Pancreas (tissue), 10 donors: ENCODE results near the gene SSX2B. TPM values are rescaled to one million over a fixed set of nuclear protein-coding genes. Genes with fewer than 3 reads are reported as not detected.
"Not testable (repeated sequence)": the region's sequence is repeated elsewhere in the genome, so short reads cannot be mapped to it uniquely, and the experiment has no call there.

Experiments used
- ATAC-seq, 4 donors: fragments of 200-7000 bp; cut with Tn5 transposase; one replicate each; pipeline versions ENCODE4 v1.8.0 to v1.9.1; 2020; ENCODE audit warnings: mild to moderate bottlenecking in 4 of 4, moderate library complexity in 4 of 4
- DNase-seq, 6 donors: peaks; one replicate each; pipeline ENCODE4 v3.0.0-alpha.2; 2020
- FAIRE-seq: peaks from 2 replicates; lab custom pipeline; 2012; peaks lifted over from hg19 to GRCh38; lab: Jason Lieb, UNC
- H3K27ac ChIP-seq, 4 donors: fragments of 200-600 bp; sonication (generic); 1 replicate in 3 of 4; 2 replicates in 1 of 4; pipeline versions ENCODE4 v1.5.0 to v1.8.0; 2020
- H3K27me3 ChIP-seq, 4 donors: fragments of 200-600 bp; one replicate each; pipeline ENCODE4 v1.8.0; 2021
- H3K36me3 ChIP-seq, 3 donors: fragments of 200-600 bp; sonication (generic) in 1 of 3; one replicate each; pipeline versions ENCODE4 v1.5.0 to v1.8.0; 2020 to 2021
- H3K4me1 ChIP-seq, 3 donors: fragments of 200-600 bp; one replicate each; pipeline ENCODE4 v1.8.0; 2021
- H3K4me3 ChIP-seq, 4 donors: fragments of 200-600 bp; sonication (generic) in 2 of 4; one replicate each; pipeline versions ENCODE4 v1.5.0 to v1.8.0; 2020 to 2021
- H3K9me3 ChIP-seq, 4 donors: fragments of 200-600 bp; one replicate each; pipeline ENCODE4 v1.8.0; 2021
- WGBS, 2 donors: extraction: QIAGEN DNeasy Blood & Tissue Kit; methylation state at CpG; one replicate each; pipeline ENCODE4 v1.1.7; 2013; 5-methylcytosine and 5-hydroxymethylcytosine counted together
- intact Hi-C, 3 donors: fragments of 100-400 bp; cut with DNase I; formaldehyde crosslinking; loops; one replicate each; pipeline versions ENCODE4 v1.11.1 to v1.14.2; 2022
- polyA plus RNA-seq, 2 donors: library from polyadenylated mRNA; stranded (reverse); fragments of 200-250 nt; gene quantifications; one replicate each; pipeline ENCODE4 v1.2.3, GENCODE V29; 2013
- total RNA-seq, 6 donors: library from RNA; stranded (reverse); fragmentation: NEBNext Ultra II Directional in 4 of 6; extraction: Animal tissue kit (Norgen Biotek cat#: 25700) in 4 of 6; gene quantifications; one replicate each; pipeline versions ENCODE4 v1.2.1 to v1.2.4, GENCODE V29; 2021 to 2023
- donor health status: healthy with polysubstance abuse.
- donor health status: DM: no; HTN: no; CAD: no; lungs with moderate emphysema.
- donor health status: DM: no; HTN: no; CAD: no.
- donor health status: control.
- donor health status: control.
- donor health status: Bipolar disorder and iron deficiency.
- donor health status: DM: yes; HTN: yes; CAD: no.
- donor health status: DM: no; HTN: no; CAD: no.
- donor health status: DM: no; HTN: no; CAD: no.
- donor health status: DM: yes; HTN: yes; CAD: no.

The SSX2B gene
- total RNA-seq (not detected), polyA plus RNA-seq (not detected)

- H3K27me3 ChIP-seq, H3K4me3 ChIP-seq, intact Hi-C loops, H3K27ac ChIP-seq, H3K4me1 ChIP-seq, DNase-seq, FAIRE-seq, H3K36me3 ChIP-seq, H3K9me3 ChIP-seq, ATAC-seq: not testable (repeated sequence)
- WGBS, 2 donors = no CpG with 5 or more reads among the region's 13 CpGs
Measured at GRCh38 chrX:52750952-52751351, at the start of gene SSX2B. TSS of gene SSX2B (plus strand) at chrX:52751252. CDS start at chrX:52752681, 1,429 bp downstream.

- DNase-seq, H3K9me3 ChIP-seq, H3K27me3 ChIP-seq, ATAC-seq, H3K4me1 ChIP-seq, H3K4me3 ChIP-seq, H3K36me3 ChIP-seq, FAIRE-seq, H3K27ac ChIP-seq, intact Hi-C loops: not testable (repeated sequence)
- no CpG with 5 or more reads among the region's 13 CpGs for WGBS, 2 donors
Measured at GRCh38 chrX:52707078-52707477, 44.0 kb upstream of the SSX2B start, which contains the start of gene SSX2. TSS of gene SSX2 (minus strand) at chrX:52707178. CDS start at chrX:52705749, 1,429 bp downstream.

- WGBS, 2 donors = 83% methylated on average over 2 of the region's 5 CpGs; no CpG with 5 or more reads in 1 of the 2 donors
- DNase-seq, ATAC-seq, H3K27ac ChIP-seq, H3K4me3 ChIP-seq, intact Hi-C loops, FAIRE-seq, H3K9me3 ChIP-seq, H3K4me1 ChIP-seq, H3K27me3 ChIP-seq, H3K36me3 ChIP-seq: not testable (repeated sequence)
Measured at GRCh38 chrX:52765983-52766382, 14.9 kb downstream of the SSX2B start.

GRCh38 chrX:52773504-52773903 is 22.5 kb downstream of the SSX2B start:
- H3K4me3 ChIP-seq, intact Hi-C loops, H3K36me3 ChIP-seq, FAIRE-seq, H3K27me3 ChIP-seq, H3K4me1 ChIP-seq, ATAC-seq, H3K9me3 ChIP-seq, DNase-seq, H3K27ac ChIP-seq: not testable (repeated sequence)
- 60 to 76% methylated on average over 8 of the region's 11 CpGs for WGBS, 2 donors

GRCh38 chrX:52797327-52797726 is 46.3 kb downstream of the SSX2B start, which contains the start of gene SPANXN5:
TSS of gene SPANXN5 (minus strand) at chrX:52797427. CDS start at chrX:52797348, 79 bp downstream.
- H3K9me3 ChIP-seq, DNase-seq, FAIRE-seq, H3K4me1 ChIP-seq, H3K27ac ChIP-seq, intact Hi-C loops, ATAC-seq, H3K4me3 ChIP-seq, H3K36me3 ChIP-seq: not testable (repeated sequence)
- 70 to 87% methylated on average over 2 of the region's 2 CpGs for WGBS, 2 donors
- H3K27me3 ChIP-seq = peaks cover 0 to 10% (median 0%) of the 10 kb centered on the region in 4 donors

GRCh38 chrX:52804876-52805275 is 53.8 kb downstream of the SSX2B start:
- intact Hi-C loops, ATAC-seq, H3K4me1 ChIP-seq, H3K36me3 ChIP-seq, H3K9me3 ChIP-seq, H3K27me3 ChIP-seq, H3K27ac ChIP-seq, FAIRE-seq, DNase-seq, H3K4me3 ChIP-seq: not testable (repeated sequence)
- 58 to 59% methylated on average over 2 of the region's 2 CpGs for WGBS, 2 donors

Other genes with a start within 250 kb of the SSX2B start
- under 1 TPM in 1 of 6 donors, not detected in 5; 0.38 TPM for gene XAGE1B, start 234.2 kb upstream of the SSX2B start, total RNA-seq
- gene XAGE1B, start 234.2 kb upstream of the SSX2B start, polyA plus RNA-seq = not detected
- not detected for gene SSX7, start 96.4 kb upstream of the SSX2B start, total RNA-seq
- gene SSX7, start 96.4 kb upstream of the SSX2B start, polyA plus RNA-seq = not detected
- gene SSX2, start 44.1 kb upstream of the SSX2B start, total RNA-seq = not detected
- gene SSX2, start 44.1 kb upstream of the SSX2B start, polyA plus RNA-seq = not detected
- not detected for gene SPANXN5, start 46.2 kb downstream of the SSX2B start, total RNA-seq
- not detected for gene SPANXN5, start 46.2 kb downstream of the SSX2B start, polyA plus RNA-seq
- not detected for gene XAGE5, start 60.0 kb downstream of the SSX2B start, total RNA-seq
- gene XAGE5, start 60.0 kb downstream of the SSX2B start, polyA plus RNA-seq = not detected
- gene XAGE3, start 116.8 kb downstream of the SSX2B start, total RNA-seq = not detected
- gene XAGE3, start 116.8 kb downstream of the SSX2B start, polyA plus RNA-seq = not detected
- 1 to 10 TPM; 4.5 to 9.9 (median 5.4) TPM for gene FAM156B, start 146.1 kb downstream of the SSX2B start, total RNA-seq
- 10 to 100 TPM; 49.7 to 83.3 TPM for gene FAM156B, start 146.1 kb downstream of the SSX2B start, polyA plus RNA-seq
- 10 to 100 TPM in 2 of 6 donors, 1 to 10 TPM in 4; 3.2 to 11.5 (median 5.9) TPM for gene FAM156A, start 207.3 kb downstream of the SSX2B start, total RNA-seq
- gene FAM156A, start 207.3 kb downstream of the SSX2B start, polyA plus RNA-seq = 10 to 100 TPM; 14.2 to 23.0 TPM